Fibroblast of skin of abdomen (primary cell): ENCODE data around the gene RYR2.

Experiments used
- DNase-seq: peaks from one replicate; pipeline ENCODE4 v3.0.0-alpha.2; 2013

The RYR2 gene

DNA sequence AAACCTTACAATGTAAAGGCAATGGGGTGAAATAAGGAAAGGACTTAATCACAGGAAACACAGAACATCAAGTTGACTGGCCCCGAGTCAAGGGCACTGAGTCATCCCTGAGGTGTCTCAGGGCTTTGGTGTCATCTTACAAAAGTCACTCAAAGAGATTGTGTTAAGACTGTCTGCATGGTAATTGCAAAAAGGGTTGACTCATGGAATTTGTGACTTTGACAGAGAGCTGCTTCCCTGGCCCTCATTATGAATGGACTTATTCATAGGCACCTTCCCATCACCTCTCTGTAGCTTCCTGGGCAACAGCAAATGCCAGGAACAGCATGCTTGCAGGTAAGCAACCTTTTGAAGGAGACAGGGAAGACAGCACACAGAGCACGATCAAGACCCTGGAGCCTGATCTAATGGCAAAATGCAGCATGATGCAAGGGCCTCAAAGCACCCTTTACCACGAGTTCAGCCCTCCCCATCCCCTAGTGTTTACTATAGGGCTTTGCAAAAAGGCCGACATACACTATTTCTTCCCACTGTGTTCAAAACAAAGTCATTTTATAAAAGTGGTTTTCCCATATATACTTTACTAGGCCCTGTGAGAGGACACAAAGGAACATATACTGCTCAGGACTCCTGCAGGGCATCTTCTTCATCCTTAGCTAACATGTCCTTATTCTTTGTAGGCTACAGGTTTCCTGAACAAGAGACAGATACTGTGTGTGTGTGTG, 831.7 kb downstream of the RYR2 start:
- DNase-seq = peak; percentile 94

DNA sequence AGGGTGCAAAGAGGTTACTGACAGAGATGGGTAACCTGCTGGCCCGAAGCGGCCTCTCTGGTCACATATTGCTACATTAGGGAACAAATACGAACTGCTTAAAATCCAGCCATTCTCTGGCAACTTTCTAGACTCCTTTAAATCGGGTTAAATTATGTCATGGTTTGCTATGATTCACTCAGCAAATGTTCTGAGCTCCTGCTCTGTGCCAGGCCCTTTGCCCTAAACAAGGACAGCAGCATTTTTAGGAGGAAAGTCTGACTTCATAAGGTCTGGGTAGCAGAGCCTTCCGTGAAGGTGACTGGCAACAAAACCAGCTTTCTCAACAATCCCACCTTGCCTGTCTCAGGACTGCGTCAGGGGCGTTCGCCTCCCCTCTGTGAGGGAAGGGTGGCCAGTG, 833.3 kb downstream of the RYR2 start:
- no peak for DNase-seq

DNA sequence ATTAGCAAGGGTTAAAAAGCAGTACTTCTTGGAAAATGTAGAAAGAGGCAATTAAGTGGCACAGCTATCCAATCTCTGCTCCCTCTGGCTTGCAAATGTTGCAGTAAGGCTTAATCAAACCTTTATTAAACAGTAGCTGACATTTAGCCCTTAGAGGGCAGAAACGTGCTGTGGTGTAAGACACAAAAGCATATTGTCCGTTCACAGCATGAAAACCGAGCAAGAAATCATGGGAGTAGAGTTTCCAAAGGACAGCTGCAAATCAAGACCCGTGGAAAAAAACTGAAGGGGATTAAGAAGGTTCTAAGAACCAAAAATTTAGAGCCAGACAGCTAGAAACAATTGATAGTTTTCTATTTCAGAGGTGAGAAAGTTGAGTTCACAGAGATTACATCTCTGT, 835.6 kb downstream of the RYR2 start:
- DNase-seq = peak; percentile 25

DNA sequence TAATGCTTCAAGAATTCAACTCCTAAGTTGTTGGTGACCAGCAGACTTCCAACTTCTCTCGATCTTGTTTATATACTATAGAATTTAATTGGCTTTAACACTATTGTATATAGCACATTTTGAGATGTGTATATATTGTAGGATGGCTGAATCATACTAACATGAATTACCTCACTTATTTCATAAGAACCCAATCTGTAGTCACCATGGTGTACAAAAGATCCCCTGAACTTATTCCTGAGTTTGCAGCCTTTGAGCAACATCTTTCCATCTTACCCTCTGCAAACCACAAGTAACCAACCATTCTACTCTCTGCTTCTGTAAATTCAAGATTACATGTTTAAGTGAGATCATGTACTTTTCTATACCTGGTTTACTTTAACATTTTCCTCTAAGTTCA, 836.4 kb downstream of the RYR2 start:
- no peak for DNase-seq

DNA sequence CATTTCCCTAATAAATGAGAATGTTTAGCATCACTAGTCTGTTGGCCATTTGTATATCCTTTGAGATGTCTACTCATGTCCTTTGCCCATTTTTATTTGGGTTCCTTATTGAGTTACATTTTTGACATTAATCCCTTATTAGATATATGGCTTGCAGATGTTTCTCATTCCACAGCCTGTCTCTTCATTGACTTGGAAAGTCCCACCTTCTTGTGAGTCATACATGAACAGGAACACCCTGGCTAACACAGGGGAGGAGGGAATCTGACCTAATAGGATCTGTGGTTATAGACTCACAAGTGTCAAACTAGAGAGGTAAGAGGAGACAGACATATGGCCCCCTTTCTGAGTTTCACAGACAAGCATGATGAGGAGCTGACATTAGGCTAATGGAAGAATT, 837.2 kb downstream of the RYR2 start:
- peak; percentile 87 for DNase-seq
